Trophoblast cell (in vitro differentiated cells and primary cell): ENCODE data around the gene ZNF316.

Experiments used
- DNase-seq, 2 donors: peaks; one replicate each; pipeline ENCODE4 v3.0.0-alpha.2; 2016
- H2AFZ ChIP-seq: 2 replicates; pipeline ENCODE4 v1.6.1; 2013; ENCODE audit warnings: low read length, moderate library complexity, mild to moderate bottlenecking; ENCODE audit not compliant: insufficient read depth, poor library complexity
- H2AK5ac ChIP-seq: 2 replicates; pipeline ENCODE4 v1.6.1; 2013; ENCODE audit warnings: mild to moderate bottlenecking, low read length
- H2BK120ac ChIP-seq: 2 replicates; pipeline ENCODE4 v1.6.1; 2013; ENCODE audit warnings: low read length, mild to moderate bottlenecking, moderate library complexity; ENCODE audit not compliant: insufficient read depth, poor library complexity
- H2BK12ac ChIP-seq: 2 replicates; pipeline ENCODE4 v1.6.1; 2013; ENCODE audit warnings: mild to moderate bottlenecking, low read length, moderate library complexity
- H2BK5ac ChIP-seq: 2 replicates; pipeline ENCODE4 v1.6.1; 2013; ENCODE audit warnings: low read length, low read depth, moderate library complexity, mild to moderate bottlenecking; ENCODE audit not compliant: poor library complexity
- H3K14ac ChIP-seq: 2 replicates; pipeline ENCODE4 v1.6.1; 2013; ENCODE audit warnings: mild to moderate bottlenecking, low read length
- H3K18ac ChIP-seq: 2 replicates; pipeline ENCODE4 v1.6.1; 2013; ENCODE audit warnings: mild to moderate bottlenecking, low read length
- H3K23ac ChIP-seq: 2 replicates; pipeline ENCODE4 v1.6.1; 2013; ENCODE audit warnings: low read length
- H3K27ac ChIP-seq: 2 replicates; pipeline ENCODE4 v1.5.1; 2013; ENCODE audit warnings: low read depth, mild to moderate bottlenecking, inconsistent platforms, low read length, moderate library complexity
- H3K27me3 ChIP-seq: 2 replicates; pipeline ENCODE4 v1.6.1; 2013; ENCODE audit warnings: inconsistent platforms, mild to moderate bottlenecking, low read length, moderate library complexity; ENCODE audit not compliant: insufficient read depth
- H3K36me3 ChIP-seq, 2 experiments: 1 replicate in 1 of 2; 2 replicates in 1 of 2; pipeline ENCODE4 v1.6.1; 2013; ENCODE audit warnings: low read length in 2 of 2, mild to moderate bottlenecking in 2 of 2, moderate library complexity in 1 of 2; ENCODE audit not compliant: insufficient read depth in 2 of 2, control insufficient read depth in 1 of 2
- H3K4ac ChIP-seq: 2 replicates; pipeline ENCODE4 v1.6.1; 2013; ENCODE audit warnings: low read depth, mild to moderate bottlenecking, low read length, moderate library complexity
- H3K4me1 ChIP-seq, 2 experiments: 1 replicate in 1 of 2; 2 replicates in 1 of 2; pipeline ENCODE4 v1.6.1; 2013; ENCODE audit warnings: low read length in 2 of 2, mild to moderate bottlenecking in 2 of 2, moderate library complexity in 1 of 2; ENCODE audit not compliant: insufficient read depth in 2 of 2, control insufficient read depth in 1 of 2
- H3K4me2 ChIP-seq: 2 replicates; pipeline ENCODE4 v1.6.1; 2013; ENCODE audit warnings: inconsistent platforms, mild to moderate bottlenecking, low read length, moderate library complexity
- H3K4me3 ChIP-seq: 2 replicates; pipeline ENCODE4 v1.5.1; 2013; ENCODE audit warnings: mild to moderate bottlenecking, low read depth, low read length, inconsistent platforms
- H3K79me1 ChIP-seq: one replicate; pipeline ENCODE4 v1.6.1; 2013; ENCODE audit warnings: low read length
- H3K79me2 ChIP-seq: 2 replicates; pipeline ENCODE4 v1.6.1; 2013; ENCODE audit warnings: low read length, mild to moderate bottlenecking; ENCODE audit not compliant: control insufficient read depth, insufficient read depth, poor library complexity
- H3K9ac ChIP-seq: 2 replicates; pipeline ENCODE4 v1.6.1; 2013; ENCODE audit warnings: mild to moderate bottlenecking, low read length
- H3K9me3 ChIP-seq: 2 replicates; pipeline ENCODE4 v1.6.1; 2013; ENCODE audit warnings: low read depth, mild to moderate bottlenecking, control low read depth, inconsistent platforms, low read length; ENCODE audit not compliant: insufficient read depth
- H4K12ac ChIP-seq: 2 replicates; pipeline ENCODE4 v1.6.1; 2013; ENCODE audit warnings: low read depth, mild to moderate bottlenecking, low read length, moderate library complexity
- H4K8ac ChIP-seq: 2 replicates; pipeline ENCODE4 v1.6.1; 2013; ENCODE audit warnings: low read depth, mild to moderate bottlenecking, low read length, moderate library complexity
- H4K91ac ChIP-seq: one replicate; pipeline ENCODE4 v1.6.1; 2013; ENCODE audit warnings: low read depth, mild to moderate bottlenecking, low read length, moderate library complexity
- WGBS: extraction: QIAGEN DNeasy Blood & Tissue Kit; methylation state at CpG from one replicate; pipeline ENCODE4 v1.1.7; 2013; ENCODE audit warnings: missing lambda C conversion rate; ENCODE audit not compliant: insufficient read length, insufficient coverage; ENCODE audit errors: extremely low coverage; 5-methylcytosine and 5-hydroxymethylcytosine counted together

ZNF316 gene

DNA sequence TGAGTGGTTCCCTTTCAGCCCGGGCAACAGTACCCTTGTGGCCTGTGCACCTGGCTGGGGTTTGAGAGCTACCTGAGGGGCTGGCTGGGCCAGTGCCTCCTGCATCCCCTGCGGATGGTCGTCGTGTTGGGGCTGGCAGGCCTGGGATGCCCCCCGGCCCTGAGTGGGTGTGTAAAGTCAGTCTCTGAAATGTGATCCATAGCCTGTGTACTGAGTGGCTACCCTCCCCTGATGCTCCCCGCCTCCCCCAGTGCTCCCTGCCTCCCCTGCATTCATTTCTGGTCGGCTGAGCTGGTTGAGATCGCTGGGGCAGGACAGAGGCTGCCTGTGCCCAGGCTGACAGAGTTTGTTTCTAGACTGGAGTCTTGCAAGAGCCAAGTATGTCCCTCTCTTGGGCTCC, 9.3 kb downstream of the ZNF316 start:
- Histone ChIP-seq H3K4me2 (no peak overlapping the region), H3K36me3 (peaks cover 88% of the 10 kb centered on the region in 2 experiments), H3K4me3 (no peak overlapping the region), H2AFZ (no peak overlapping the region), H3K9ac (no peak overlapping the region), H3K79me1 (no peaks in the 10 kb centered on the region), H3K27me3 (no peaks in the 10 kb centered on the region), H2BK5ac (no peak overlapping the region), H3K4ac (no peak overlapping the region), H2AK5ac (no peak overlapping the region), H3K18ac (no peak overlapping the region), H3K27ac (no peak overlapping the region), H3K9me3 (peaks cover 3% of the 10 kb centered on the region), H2BK12ac (no peak overlapping the region), H3K14ac (no peak overlapping the region), H3K23ac (no peak overlapping the region), H4K91ac (no peak overlapping the region), H4K12ac (peak overlapping the region; percentile 43), H2BK120ac (no peak overlapping the region), H3K4me1 (no peaks in the 10 kb centered on the region), H3K79me2 (no peaks in the 10 kb centered on the region), H4K8ac (no peak overlapping the region)
- DNase-seq: no peak
- WGBS: no CpG with 5 or more reads among the region's 8 CpGs

DNA sequence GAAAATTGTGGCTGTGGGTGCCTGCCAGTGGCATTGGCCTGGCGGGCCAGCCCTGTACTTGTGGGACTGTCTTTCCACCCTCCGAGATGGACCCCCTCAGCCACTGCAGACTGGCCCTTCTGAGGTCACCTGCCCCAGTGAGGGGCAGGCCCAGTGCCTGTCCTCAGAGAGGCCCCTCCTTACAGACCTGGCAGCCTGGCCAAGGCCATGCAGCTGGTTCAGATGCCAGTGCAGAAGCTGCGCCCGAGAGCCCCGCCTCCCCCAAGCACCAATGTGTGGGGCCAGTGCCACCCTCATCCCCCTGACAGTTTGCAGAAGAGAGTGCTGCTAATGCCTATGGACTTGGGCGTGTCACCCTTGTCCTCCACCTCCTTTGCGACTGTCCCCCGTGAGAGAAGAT, 10.0 kb downstream of the ZNF316 start:
- Histone ChIP-seq H3K18ac (no peak overlapping the region), H3K4me1 (no peaks in the 10 kb centered on the region), H2AK5ac (no peak overlapping the region), H3K23ac (no peak overlapping the region), H3K27ac (no peak overlapping the region), H3K4me3 (no peak overlapping the region), H2BK5ac (no peak overlapping the region), H4K8ac (no peak overlapping the region), H3K36me3 (peaks cover 87 to 88% of the 10 kb centered on the region in 2 experiments), H3K27me3 (no peaks in the 10 kb centered on the region), H3K9me3 (peaks cover 6% of the 10 kb centered on the region), H3K14ac (no peak overlapping the region), H3K79me2 (no peaks in the 10 kb centered on the region), H4K91ac (no peak overlapping the region), H3K4ac (no peak overlapping the region), H2BK12ac (no peak overlapping the region), H3K9ac (no peak overlapping the region), H3K4me2 (no peak overlapping the region), H3K79me1 (no peaks in the 10 kb centered on the region), H2BK120ac (no peak overlapping the region), H2AFZ (no peak overlapping the region), H4K12ac (no peak overlapping the region)
- no peak for DNase-seq
- no CpG with 5 or more reads among the region's 8 CpGs for WGBS

DNA sequence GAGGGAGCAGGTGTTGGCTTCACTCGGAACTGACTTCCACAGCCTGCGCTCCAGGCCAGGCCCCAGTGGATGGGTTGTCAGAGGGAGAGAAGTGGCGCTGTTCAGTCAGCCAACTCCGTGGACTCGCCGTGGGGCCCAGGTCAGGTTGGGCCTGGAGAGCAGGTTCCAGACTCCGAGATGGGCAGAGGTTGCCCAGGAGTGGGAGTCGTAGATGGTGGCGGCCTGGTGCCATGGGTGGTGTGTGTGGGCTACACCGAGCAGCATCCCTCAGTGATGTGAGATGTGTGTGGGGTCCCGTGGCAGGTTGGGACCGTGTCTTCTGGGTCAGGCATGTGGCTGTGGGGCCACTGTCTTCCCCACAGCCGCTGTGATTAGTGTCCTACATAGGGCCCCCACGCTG, 10.4 kb downstream of the ZNF316 start:
- Histone ChIP-seq H3K79me2 (no peaks in the 10 kb centered on the region), H4K91ac (no peak overlapping the region), H3K27me3 (no peaks in the 10 kb centered on the region), H2AK5ac (no peak overlapping the region), H3K4ac (no peak overlapping the region), H3K36me3 (peaks cover 87 to 88% of the 10 kb centered on the region in 2 experiments), H3K4me2 (no peak overlapping the region), H3K9ac (no peak overlapping the region), H3K23ac (no peak overlapping the region), H3K79me1 (no peaks in the 10 kb centered on the region), H4K8ac (no peak overlapping the region), H3K4me3 (no peak overlapping the region), H4K12ac (no peak overlapping the region), H3K14ac (no peak overlapping the region), H2BK12ac (no peak overlapping the region), H3K18ac (no peak overlapping the region), H3K4me1 (no peaks in the 10 kb centered on the region), H2BK120ac (no peak overlapping the region), H3K9me3 (peaks cover 10% of the 10 kb centered on the region), H2AFZ (no peak overlapping the region), H3K27ac (no peak overlapping the region), H2BK5ac (no peak overlapping the region)
- no peak for DNase-seq
- WGBS: no CpG with 5 or more reads among the region's 14 CpGs

DNA sequence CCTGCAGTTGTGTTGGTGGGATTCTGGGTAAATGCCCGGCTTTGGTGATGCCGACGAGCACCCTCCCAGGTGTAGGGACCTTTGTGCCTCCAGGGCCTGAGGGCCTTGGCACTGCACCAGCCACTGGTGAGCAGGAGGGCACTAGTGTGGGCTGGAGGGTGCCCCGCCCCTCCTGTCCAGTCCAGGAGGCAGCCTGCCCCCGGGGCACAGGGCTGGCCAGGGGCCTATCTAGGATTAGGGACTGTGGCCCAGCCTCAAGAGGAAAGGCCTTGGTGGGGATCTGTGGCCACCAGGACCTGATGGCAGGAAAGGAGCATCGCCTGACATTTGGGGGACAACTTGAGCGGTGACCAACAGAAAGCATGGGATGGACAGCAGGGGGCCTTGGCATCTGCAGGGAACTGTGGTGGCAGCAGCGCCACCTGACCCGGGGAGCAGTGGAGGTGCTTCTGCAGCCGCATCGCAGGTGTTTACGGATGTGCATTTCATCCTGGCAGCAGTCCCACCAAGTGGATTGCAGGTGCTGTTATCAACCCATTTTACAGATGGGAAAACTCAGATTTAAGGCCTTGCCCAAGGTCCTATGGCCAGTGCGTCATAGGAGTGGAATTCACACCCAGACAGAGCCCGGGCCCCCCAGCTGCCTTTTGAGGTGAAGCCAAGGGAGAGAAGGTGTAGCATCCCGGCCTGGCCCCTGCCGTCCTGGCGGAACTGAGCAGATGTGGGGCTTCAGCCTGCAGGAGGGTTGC, 11.1 kb downstream of the ZNF316 start:
- Histone ChIP-seq H3K4me3 (no peak overlapping the region), H3K9me3 (peaks cover 16% of the 10 kb centered on the region), H4K12ac (no peak overlapping the region), H3K9ac (no peak overlapping the region), H3K79me1 (no peaks in the 10 kb centered on the region), H4K8ac (no peak overlapping the region), H3K4ac (no peak overlapping the region), H3K27ac (no peak overlapping the region), H3K23ac (no peak overlapping the region), H4K91ac (no peak overlapping the region), H3K36me3 (peaks cover 87 to 88% of the 10 kb centered on the region in 2 experiments), H3K27me3 (no peaks in the 10 kb centered on the region), H2BK5ac (no peak overlapping the region), H2BK12ac (no peak overlapping the region), H3K4me2 (no peak overlapping the region), H2BK120ac (no peak overlapping the region), H3K79me2 (no peaks in the 10 kb centered on the region), H3K4me1 (no peaks in the 10 kb centered on the region), H3K14ac (no peak overlapping the region), H2AFZ (no peak overlapping the region), H2AK5ac (no peak overlapping the region), H3K18ac (no peak overlapping the region)
- WGBS: no CpG with 5 or more reads among the region's 17 CpGs
- no peak for DNase-seq
